Measurements from ENCODE around the gene TPST2.
"Not testable (repeated sequence)": the region's sequence is repeated elsewhere in the genome, so short reads cannot be mapped to it uniquely, and the experiment has no call there.

TPST2 gene

DNA sequence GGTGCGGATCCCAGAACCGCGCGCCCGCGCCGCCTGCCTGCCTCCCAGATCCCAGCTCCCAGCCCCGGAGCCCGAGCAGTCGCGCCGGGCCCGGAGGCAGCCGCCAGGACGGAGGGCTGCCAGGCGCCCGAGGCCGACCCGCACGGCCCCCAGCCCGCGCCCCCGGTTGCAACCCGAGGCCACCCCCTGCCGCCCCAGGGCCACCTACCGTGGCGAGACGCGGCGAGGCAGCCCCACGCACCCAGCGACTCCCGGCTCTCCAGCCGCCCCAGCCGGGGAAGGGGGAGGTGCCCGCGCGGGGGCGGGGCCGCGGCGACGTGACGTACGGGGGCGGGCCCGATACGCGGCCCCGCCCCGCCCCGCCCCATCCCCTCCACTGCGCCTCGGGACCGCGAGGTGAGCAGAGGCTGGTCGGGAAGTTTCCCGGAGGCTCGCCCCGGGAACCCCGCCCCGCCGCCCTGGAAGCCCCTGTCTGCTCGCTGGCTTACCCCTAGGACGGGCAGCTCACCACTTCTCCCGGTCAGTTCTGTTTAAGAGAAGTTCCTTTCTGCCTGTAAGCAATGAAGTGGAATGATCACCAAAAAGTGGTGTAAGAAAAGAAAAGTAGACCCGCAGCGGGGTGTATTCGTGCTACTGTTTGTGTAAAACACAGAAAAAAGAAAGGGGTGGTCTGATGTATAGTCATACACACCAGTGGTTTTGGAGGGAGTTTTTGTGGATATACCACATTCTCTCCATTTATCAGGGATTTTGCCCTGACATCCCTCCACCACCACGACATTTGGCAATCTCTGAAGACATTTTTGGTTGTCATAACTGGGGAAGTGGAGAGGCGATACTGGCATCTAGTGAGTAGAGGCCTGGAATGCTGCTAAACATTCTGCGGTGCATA is at the start of gene TPST2:
TPST2 (minus strand) TSS at position 288 of the 892 bp plus-strand sequence. CDS start 48,502 bp downstream, outside the sequence.
- DNase-seq (ENCODE audit: low read depth), result no peak

DNA sequence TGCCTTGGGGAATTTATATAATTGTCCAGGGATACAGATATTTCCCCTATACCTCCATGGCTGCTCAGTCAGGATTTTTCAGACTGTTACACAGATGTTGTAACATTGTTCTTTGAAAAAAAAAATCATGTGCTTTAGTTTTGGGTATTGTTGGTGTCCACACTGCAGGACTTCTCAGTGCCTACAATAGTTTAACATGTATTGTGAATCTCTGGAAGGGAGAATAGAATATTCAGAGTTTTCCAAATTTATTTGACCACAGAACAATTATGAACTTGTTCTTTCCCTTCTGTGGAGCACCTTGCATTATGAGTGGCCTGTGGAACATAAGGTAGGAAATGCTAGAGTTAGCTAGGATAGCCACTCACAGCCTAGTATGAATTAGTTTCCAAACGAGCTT is 46.4 kb upstream of the TPST2 start:
- DNase-seq (ENCODE audit: low read depth), result no peak

DNA sequence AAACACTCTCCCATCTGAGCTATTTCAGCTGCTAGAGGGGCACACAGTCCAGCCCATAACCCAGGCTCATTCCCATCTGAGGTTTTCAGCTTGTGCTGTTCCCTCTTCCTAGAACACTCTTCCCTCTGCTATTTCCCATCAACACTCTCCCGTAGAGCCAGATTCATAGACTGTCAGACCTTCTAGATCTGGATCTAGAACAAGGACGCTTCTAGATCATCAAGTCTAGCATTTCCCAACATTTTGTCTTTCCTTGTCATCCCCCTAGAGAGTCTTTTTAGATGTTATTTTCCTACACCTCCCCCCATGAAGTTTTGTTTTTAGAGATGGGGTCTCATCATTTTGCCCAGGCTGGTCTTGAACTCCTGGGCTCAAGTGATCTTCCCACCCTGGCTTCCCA is 45.2 kb upstream of the TPST2 start:
- DNase-seq (ENCODE audit: low read depth), result no peak

DNA sequence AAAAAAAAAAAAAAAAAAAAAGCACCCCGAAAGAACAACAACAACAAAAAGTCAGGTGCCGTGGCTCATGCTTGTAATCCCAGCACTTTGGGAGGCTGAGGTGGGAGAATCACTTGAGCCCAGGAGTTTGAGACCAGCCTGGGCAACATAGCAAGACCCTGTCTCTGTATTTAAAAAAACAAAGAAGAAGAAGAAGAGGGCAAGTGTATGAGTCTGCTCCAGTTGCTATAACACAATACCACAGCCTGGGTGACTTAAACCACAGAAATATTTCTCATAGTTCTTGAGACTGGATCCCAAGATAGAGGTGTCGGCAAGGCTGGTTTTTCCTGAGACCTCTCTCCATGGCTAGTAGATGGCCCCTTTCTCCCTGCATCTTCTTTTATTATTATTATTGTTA is 44.3 kb upstream of the TPST2 start:
- DNase-seq (ENCODE audit: low read depth), result no peak

DNA sequence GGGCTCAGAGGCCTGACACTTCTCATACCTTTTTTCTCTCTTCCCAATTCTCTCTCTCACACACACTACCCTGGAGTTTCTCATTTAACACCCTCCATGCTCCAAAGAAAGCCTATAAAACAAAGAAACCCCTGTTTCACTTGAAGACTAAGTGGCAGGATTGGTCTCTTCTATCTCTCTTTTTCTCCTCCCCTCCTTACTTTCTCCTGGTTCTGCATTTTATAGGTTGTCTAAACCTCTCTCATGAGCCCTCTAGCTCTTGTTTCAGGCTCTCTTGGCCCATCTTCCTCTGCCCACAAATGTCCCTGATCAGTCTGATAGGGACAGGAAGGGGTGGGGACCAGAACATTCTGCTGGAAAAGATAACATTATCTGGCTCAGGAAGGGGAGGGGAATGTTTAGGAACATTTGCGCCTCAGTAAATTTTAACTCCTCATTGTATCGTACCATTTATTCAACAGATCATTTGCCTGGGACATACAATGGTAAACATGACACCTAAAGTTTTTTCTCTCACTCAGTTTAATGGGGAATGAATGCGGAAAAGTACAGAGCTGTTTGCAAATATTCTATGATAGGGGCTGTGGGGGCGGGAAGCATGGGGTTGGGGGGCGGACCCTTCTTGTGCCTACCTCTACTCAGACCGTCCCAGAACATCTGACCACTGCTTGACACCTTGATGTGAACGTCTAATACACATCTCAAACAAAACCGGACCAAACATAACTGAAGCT is 42.7 kb upstream of the TPST2 start:
- no peak for DNase-seq (ENCODE audit: low read depth)

DNA sequence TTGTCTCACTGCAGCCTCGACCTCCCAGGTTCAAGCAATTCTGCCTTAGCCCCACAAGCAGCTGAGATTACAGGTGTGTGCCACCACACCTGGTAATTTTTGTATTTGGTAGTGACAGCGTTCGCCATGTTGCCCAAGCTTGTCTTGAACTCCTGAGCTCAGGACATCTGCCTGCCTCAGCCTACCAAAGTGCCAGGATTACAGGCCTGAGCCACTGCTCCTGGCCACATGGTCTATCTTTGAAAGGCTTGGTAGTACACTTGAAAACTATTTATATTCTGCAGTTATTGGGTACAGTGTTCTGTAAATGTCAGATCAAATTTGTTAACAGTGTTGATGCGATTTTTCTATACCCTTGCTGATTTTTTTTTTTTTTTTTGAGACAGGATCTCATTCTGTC is 41.4 kb upstream of the TPST2 start:
- DNase-seq (ENCODE audit: low read depth), result no peak

DNA sequence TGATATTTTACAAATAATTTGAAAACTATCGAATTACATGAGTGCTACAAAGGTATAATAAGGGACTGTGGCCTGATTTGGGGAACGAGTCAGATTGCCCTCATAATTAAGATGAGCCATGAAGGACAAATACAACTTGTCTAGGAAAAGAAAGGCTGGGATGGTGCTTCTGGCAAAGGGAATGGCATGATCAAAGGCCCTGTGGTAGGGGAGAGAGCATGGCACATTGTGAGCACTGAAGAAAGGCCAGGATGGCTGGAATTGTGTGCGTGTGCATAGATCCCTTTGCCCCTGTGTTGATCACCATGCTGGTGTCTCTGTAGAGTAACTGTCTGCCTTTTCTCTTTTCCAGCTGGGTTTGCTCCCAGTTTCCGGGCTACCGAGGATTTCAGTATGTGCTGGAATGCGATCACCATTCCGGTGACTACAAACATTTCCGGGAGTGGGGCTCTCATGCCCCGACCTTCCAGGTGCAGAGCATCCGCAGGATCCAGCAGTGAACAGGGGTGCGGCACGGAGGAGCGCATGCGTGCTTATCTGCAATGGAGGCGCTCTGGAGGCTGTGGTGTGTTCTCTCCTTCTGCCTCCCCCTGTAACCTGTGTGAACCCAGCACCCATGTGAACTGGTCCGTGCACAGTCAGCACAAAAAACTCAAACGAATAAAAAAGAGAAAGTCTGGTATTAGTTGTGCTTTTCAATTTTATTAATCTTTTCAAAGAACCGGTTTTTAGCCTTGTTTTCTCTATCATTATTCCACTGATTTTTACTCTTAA is 40.2 kb upstream of the TPST2 start:
- no peak for DNase-seq (ENCODE audit: low read depth)

DNA sequence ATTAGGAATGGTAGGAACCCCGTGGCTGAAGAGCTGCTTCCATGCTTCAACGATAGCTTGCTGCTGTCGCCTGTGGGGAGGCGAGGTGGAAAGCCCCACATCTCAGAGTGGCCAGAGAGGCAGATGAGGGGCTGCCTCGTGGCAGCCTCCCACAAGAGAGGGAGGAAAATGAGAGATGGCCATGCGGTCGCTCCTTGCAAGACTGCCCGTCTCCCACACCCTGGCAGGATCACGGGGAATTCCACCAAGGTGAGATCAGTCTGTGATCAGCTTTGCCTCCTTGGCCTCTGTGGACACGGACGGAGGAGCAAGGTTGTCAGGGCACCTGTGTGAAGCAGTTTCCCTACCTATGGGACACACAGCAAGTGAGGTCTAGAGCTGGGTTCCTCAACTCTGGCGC is 34.9 kb upstream of the TPST2 start:
- DNase-seq (ENCODE audit: low read depth), result no peak

DNA sequence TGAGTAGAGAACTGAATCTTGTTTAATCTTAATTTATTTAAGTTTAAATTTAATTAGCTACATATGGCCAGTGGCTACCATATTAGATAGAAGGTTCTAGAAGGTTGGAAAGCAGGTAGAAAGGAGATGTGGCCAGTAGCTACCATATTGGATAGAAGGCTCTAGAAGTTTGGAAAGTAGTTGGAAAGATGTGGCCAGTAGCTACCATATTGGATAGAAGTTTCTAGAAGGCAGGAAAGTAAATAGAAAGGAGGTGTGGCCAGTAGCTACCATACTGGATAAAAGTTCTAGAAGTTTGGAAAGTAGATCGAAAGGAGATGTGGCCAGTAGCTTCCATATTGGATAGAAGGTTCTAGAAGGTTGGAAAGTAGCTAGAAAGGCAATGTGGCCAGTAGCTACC is 34.1 kb upstream of the TPST2 start:
- DNase-seq (ENCODE audit: low read depth), result no peak

DNA sequence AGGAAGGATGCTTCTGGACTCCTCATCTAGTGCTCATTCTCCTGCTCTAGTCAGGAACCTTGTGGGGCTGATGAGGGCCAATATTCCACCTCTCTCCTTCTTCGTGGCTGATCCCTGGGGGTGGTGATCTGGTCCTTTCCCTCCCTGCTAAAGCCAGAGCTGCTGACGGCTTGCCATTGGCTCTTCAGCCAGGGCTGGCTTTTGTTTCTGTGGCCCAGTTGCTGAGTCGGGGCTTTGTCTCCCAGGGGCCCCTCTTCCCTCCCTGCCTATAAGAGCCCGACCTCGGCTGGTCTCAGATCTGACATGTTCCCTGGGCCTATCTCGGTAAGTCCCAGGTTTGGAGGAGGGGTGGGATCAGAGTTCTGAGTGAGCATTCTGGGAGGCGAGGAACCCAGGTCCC is 31.7 kb upstream of the TPST2 start, which contains the start of gene CRYBA4:
CRYBA4 (plus strand) TSS at position 301 of the 400 bp plus-strand sequence. CDS start 634 bp downstream, outside the sequence.
- no peak for DNase-seq (ENCODE audit: low read depth)

DNA sequence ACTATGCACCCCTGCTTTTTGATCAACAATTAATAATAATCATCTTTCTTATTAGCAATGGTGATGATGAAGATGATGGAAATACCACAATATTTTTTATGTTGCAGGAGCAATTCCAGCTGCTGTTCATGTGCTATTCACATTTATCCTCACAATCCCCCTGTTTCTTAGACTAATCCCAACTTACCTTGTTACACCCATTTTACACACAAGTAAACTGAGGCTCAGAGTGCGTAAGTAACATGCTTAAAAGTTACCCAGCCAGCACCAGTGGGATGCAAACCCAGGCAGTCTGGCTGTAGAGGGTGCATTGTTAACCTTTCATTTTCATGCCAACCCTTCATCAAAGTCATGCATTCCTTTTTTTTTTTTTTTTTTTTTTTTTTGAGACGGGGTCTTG is 30.3 kb upstream of the TPST2 start:
- no peak for DNase-seq (ENCODE audit: low read depth)

DNA sequence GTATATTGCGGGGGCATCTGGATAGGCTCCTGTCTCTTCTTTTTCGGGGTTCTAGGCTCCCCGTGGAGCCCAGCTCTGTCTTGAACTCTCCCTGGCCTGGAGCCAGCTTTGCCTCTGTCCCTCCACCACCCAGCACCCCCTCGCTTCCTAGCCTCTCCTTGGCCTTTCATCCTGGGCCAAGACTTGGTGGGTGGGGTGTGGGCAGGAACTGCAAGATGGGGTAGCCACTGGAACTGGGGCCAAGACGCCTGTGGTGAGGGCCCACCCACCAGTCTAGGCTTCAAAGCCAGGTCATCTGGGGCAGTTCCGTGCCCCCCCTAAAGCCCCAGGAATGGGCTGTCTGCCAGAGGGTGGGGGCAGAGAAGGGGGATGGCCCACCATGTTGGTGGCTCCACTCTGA is 29.6 kb upstream of the TPST2 start:
- no peak for DNase-seq (ENCODE audit: low read depth)

DNA sequence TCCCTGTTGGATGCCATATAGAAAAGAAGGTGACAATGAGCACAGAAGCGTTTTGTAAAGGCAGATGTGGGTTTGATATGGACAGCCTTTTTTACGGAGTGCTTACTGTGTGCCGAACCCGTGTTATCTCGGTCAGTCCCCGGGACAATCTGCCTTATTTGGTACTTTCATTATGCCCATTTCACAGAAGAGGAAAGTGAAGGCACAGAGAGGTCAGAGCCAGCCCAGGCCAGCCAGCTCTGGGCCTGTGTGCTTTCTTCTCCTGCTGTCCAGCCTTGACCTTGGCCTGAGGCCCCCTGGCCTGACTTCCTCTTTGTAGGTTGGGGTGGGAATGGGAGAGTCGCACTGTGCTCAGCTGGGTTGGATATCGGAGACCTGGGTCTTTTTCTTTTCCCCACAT is 28.5 kb upstream of the TPST2 start:
- no peak for DNase-seq (ENCODE audit: low read depth)

DNA sequence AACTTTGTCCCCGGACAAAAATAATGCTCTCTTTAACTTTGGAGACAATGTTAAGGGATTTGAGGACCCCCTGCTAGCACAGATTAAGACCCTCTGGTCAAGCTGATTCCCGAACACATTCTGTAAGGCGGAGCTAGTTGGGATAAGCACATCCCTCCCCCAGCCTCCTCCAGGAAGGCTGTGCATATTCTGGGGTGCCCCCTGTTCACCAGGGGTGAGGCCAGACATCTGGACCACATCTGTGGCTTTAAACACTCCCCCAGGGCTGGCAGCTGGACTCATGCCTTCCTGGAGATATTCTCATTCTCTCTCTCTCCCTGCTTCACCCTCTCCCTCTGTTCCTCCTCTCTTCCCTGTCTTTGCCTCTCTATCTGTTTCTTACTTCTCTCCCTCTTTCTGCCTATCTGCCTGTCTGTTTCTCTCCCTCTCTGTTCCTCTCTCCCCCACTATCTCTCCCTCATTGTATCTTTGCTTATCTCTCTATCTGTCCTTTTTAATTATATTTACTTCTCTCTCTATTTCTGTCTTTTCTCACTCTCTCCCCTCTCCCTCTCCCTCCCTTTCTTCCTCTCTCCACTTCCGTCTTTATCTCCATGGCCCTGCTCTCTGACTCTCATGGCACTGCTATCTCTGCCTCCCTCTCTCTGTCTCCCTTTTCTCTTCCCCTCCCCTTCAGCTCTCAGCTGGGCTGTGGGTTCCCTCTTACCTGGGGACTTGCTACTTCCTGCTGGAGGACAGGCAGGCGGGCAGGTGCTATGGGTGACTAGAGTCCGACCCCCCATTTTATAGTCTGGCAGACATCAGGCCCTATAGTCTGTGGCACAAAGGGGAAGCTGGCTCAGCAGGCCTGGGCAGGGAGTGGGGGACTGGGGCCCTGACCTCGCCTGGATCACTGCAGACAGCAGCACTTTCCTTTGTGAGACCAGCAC is 27.6 kb upstream of the TPST2 start, which contains the start of gene CRYBB1:
CRYBB1 (minus strand) TSS at position 757 of the 929 bp plus-strand sequence. CDS start 1,708 bp downstream, outside the sequence.
- DNase-seq (ENCODE audit: low read depth), result no peak

DNA sequence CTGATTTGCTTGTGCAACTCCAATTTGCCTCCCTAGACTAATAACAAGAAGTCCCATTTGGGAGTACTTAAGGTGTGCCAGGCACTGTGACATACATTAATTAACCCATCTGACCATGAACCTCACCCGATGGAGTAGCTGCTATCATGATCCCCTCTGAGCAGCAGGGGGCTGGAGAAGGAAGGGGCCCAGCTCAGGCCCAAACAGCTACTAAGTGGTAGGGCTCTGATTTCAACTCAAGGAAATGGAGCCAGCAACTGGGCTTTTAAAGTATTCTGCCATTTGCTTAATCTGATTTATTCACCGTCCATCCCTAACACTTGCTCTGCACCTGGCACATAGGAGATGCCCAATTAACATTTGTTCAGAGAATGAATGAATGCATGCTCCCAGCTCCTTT is 26.7 kb upstream of the TPST2 start:
- DNase-seq (ENCODE audit: low read depth), result no peak

DNA sequence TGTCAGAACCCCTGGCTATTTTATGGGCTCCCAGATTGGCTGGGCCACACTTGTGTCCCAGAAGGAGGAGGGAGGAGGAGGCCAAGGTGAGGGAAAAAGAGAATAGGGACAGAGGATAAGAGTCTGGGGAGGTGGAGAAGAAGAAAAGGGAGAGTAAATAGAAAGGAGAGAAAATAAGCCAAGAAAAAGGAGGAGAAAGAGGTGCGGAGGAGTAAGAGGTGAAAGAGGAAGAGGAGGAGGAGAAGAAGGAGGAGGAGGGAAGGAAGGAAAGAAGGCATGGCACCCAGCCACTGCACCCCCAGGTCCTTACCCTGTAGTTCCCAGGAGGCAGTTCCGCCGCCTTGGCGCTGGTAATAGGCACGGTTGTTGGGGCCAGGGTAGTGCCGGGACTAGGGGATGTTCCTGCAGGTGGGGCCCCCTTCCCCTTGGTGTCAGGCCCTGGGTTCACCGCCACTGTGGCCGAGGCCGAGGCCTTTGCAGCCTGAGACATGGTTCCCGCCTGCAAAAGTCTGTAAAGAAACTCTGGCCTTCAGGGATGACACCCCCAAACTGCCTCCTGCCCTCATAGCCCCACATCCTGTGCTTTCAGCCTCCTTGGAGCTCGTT is 26.0 kb upstream of the TPST2 start:
- DNase-seq (ENCODE audit: low read depth), result no peak

DNA sequence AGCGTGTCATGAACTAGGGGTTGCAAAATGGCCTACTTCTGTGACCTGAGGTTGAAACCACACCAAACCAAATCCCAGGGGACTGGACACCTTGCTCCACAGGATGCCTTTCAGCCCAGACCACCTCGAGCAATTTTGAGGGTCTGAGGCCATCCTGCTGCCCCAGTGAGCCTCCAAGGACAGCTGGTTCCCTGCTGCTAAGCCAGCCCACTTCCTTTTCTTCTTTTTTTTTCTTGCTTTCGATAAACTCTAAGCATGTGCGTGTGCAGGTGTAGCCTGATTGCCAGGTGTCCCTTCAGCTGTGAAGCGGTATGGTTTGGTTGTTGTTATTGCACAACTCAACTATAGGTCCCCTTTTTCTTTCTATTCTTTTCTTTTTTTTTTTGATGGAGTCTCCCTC is 25.2 kb upstream of the TPST2 start:
- DNase-seq (ENCODE audit: low read depth), result no peak

DNA sequence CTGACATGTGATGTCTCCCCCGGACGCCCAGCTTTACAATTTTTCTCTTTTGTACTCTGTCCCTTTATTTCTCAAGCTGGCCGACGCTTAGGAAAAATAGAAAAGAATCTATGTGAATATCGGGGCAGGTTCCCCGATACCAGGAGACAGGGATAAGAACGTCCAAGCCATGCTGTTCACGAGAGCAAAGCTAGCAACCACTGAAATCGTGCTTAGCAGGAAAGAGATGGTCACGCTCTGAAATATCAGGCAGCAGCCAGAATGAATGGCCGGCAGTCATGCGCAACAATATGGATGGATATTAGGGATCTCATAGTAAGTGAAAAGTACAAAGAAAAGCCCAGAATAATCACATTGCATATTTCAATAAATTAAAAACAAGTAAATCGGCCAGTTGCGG is 24.4 kb upstream of the TPST2 start:
- no peak for DNase-seq (ENCODE audit: low read depth)

DNA sequence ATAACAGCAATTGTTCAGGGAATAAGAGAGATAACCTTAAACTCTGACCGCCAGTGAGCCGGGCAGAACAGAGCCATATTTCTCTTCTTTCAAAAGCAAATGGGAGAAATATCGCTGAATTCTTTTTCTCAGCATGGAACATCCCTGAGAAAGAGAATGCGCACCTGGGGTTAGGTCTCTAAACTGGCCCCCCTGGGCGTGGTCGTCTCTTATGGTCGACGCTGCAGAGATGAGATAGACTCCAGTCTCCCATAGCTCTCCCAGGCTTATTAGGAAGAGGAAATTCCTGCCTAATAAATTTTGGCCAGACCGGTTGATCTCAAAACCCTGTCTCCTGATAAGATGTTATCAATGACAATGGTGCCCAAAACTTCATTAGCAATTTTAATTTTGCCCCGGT is 23.8 kb upstream of the TPST2 start:
- DNase-seq (ENCODE audit: low read depth), result not testable (repeated sequence)

DNA sequence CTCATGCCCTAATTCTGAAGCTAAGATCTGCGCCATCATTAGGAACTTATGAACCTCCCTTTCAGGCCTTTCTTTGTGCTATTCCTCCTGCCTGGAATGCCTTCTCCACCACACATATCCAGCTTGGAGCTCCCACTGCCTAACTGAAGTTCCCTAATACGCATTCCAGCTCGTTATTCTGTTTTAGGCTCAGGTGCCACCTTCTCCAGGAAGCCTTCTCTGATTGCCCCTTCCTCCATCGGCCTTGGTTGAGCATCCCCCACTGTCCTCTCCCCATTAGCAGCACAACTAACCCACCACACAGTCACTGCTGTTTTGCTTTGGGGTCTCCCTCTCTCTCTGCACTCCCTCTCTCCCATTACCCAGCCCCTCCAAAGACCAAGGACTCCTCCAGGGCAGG is 22.7 kb upstream of the TPST2 start:
- DNase-seq (ENCODE audit: low read depth), result no peak

DNA sequence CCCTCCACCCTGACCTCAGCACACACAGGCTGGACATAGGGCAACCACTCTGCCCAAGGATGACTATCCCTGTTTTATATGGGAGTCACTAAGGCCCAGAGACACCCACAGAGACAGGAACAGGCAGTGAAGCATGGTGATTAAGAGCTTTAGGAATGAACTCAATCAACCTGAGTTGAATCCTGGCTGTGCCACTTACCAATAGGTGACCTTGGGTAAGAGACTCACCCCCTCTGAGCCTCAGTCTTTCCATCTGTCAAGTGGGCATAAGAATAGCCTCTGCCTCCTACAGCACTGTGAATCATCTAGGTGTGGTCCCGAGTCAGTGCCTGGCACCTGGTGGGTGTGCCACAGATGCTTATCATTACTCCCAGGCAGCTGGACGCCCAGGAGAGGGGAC is 21.1 kb upstream of the TPST2 start:
- no peak for DNase-seq (ENCODE audit: low read depth)
